Measurements from ENCODE around the gene GOSR1.
"Not testable (repeated sequence)": the region's sequence is repeated elsewhere in the genome, so short reads cannot be mapped to it uniquely, and the experiment has no call there.

GOSR1 gene

GRCh38 chr17:30565073-30565935 is 88.1 kb downstream of the GOSR1 start:
- Histone ChIP-seq H3K4me1 (no peaks in the 10 kb centered on the region), H3K36me3 (no peaks in the 10 kb centered on the region), H3K27me3 (no peaks in the 10 kb centered on the region), H3K4me3 (ENCODE audit: low read depth, low read length) (no peak overlapping the region), H3K9me3 (no peaks in the 10 kb centered on the region)
- no peak for DNase-seq
- TF ChIP-seq CTCF (IDR thresholded peaks at IDR 0.05; ENCODE audit: low read depth, low read length), result no peak

- H3K9me3 ChIP-seq; H3K36me3 ChIP-seq; H3K27me3 ChIP-seq; H3K4me3 ChIP-seq (ENCODE audit: low read depth, low read length); H3K4me1 ChIP-seq; DNase-seq: not testable (repeated sequence)
Measured at GRCh38 chr17:30566104-30566503, 88.9 kb downstream of the GOSR1 start.

GRCh38 chr17:30566516-30567225 is 89.5 kb downstream of the GOSR1 start:
- not testable (repeated sequence) for H3K4me1 ChIP-seq; H3K9me3 ChIP-seq; H3K27me3 ChIP-seq; DNase-seq; H3K36me3 ChIP-seq; H3K4me3 ChIP-seq (ENCODE audit: low read depth, low read length)

GRCh38 chr17:30567231-30568116 is 90.3 kb downstream of the GOSR1 start:
- DNase-seq, result no peak
- TF ChIP-seq CTCF (IDR thresholded peaks at IDR 0.05; ENCODE audit: low read depth, low read length), result no peak
- H3K4me3 ChIP-seq (ENCODE audit: low read depth, low read length), result no peak overlapping the region

GRCh38 chr17:30568117-30568430 is 90.9 kb downstream of the GOSR1 start:
- Histone ChIP-seq H3K27me3 (no peaks in the 10 kb centered on the region), H3K9me3 (no peaks in the 10 kb centered on the region), H3K4me3 (ENCODE audit: low read depth, low read length) (no peak overlapping the region), H3K36me3 (no peaks in the 10 kb centered on the region), H3K4me1 (no peaks in the 10 kb centered on the region)
- DNase-seq, result no peak
- no peak for TF ChIP-seq CTCF (IDR thresholded peaks at IDR 0.05; ENCODE audit: low read depth, low read length)

More at GRCh38 chr17:30567231-30568116, 90.3 kb downstream of the GOSR1 start:
- Histone ChIP-seq H3K27me3 (no peaks in the 10 kb centered on the region), H3K4me1 (no peaks in the 10 kb centered on the region), H3K36me3 (no peaks in the 10 kb centered on the region), H3K9me3 (no peaks in the 10 kb centered on the region)

- not testable (repeated sequence) for H3K4me1 ChIP-seq; H3K4me3 ChIP-seq (ENCODE audit: low read depth, low read length); H3K27me3 ChIP-seq; H3K9me3 ChIP-seq; DNase-seq; H3K36me3 ChIP-seq
Measured at GRCh38 chr17:30569531-30570175, 92.4 kb downstream of the GOSR1 start.

- Histone ChIP-seq H3K4me3 (ENCODE audit: low read depth, low read length) (no peak overlapping the region), H3K4me1 (no peaks in the 10 kb centered on the region), H3K36me3 (no peaks in the 10 kb centered on the region), H3K27me3 (no peaks in the 10 kb centered on the region), H3K9me3 (no peaks in the 10 kb centered on the region)
- TF ChIP-seq CTCF (IDR thresholded peaks at IDR 0.05; ENCODE audit: low read depth, low read length), result no peak
- no peak for DNase-seq
Measured at GRCh38 chr17:30570191-30570590, 93.0 kb downstream of the GOSR1 start.

Data from BE2C (cell line).